Stimulated activated CD4-positive, alpha-beta T cell treated with anti-CD3 and anti-CD28 coated beads, Interleukin-2, amount 100 ng/mL, for 48 hours (primary cell): ENCODE measurements around the gene MON2.
A peak's percentile ranks its signal among the peaks of the same experiment; 100 is the strongest.
"Not testable (repeated sequence)": the region's sequence is repeated elsewhere in the genome, so short reads cannot be mapped to it uniquely, and the experiment has no call there.

Experiments
- DNase-seq, 2 donors: peaks; one replicate each; pipeline ENCODE4 v3.0.0-alpha.2; 2020

MON2 gene

DNA sequence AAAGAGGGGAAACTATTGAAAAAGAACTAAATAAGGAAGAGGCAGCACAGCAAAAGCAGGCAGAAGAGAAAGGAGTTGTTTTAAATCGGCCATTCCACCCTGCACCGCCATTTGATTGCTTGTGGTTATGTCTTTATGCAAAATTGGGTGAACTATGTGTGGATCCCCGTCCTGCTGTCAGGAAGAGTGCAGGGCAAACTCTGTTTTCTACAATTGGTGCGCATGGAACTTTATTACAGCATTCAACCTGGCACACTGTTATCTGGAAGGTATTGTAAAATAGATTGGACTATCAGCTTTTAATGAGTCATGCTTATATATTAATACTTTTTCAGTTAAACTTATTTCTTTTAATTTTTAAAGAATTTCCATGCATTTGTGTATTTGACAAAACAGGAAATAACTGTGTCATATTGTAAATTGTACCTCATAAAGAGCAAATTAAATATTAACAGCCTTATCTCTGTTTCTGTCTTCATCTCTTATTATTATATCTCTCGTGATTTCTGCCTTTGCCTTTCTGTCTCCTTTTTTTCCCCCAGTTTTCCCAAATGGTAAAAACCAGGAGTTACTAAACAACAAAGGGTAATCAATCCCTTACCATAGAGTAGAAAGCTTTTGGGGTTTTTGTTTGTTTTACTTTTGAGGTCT lies 86.4 kb downstream of the MON2 start:
- no peak for DNase-seq

DNA sequence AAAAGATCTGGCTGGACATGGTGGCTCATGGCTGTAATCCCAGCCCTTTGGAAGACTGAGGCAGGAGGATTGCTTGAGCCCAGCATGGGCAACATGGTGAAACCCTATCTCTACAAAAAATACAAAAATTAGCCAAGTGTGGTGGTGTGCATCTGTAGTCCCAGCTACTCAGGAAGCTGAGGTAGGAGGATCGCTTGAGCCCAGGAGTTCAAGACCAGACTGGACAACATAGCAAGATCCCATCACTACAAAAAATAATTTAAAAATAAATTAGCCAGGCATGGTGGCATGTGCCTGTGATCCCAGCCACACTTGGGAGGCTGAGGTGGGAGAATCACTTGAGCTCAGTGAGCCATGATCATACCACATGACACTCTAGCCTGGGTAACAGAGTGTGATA lies 92.7 kb downstream of the MON2 start:
- DNase-seq = not testable (repeated sequence)

DNA sequence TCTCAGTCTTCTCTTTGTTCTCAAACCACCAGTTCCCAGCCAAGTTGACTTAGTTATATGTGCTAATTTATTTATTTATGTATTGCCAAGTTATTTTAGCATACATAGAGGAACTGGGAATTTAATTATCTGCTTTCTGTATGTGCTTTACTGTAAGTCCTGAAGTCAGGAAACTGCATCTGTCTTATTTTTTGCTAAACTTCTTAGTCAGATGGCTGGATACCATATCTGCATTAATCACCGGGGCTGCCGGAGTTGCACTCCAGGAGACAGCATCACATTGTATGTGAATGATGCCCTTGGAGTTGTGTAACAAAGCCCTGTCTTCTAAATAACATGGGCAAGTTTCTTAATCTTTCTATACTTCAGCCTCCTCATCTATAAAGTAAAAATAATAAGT lies 96.2 kb downstream of the MON2 start:
- DNase-seq = no peak

DNA sequence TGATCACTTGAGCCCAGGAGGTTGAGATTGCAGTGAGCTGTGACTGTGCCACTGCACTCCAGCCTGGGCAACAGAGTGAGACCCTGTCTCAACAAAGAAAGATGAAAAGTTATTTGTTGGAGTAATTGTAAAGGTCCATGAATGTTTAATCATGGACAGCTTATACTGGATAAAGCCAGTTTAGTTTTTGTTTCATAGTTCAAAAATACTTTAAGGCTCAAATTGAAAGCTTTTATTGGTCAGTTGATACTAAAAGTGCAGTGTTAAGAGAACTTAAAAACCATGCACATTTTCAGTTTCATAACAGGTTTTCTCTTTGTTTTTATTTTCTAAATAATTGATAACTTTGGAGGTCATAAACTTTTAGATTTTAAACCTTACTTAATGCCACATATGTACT lies 108.4 kb downstream of the MON2 start:
- no peak for DNase-seq

DNA sequence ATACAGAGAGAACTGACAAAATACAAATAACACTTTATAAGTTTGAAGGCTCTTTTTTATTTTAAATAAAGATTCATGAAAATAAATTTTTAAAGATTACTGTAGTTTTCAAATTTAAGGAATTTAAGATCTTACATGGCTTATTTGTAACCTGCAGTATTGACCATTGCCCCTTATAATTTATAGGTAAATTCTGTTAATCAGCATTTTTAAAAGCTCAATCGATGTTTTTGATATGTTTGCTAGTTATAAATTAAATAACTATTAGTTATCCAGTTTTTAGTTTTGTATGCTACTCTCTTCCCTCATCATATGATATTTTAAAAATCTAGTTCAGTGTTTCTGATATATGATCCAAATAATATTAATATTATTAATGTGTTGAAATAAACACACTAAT lies 109.9 kb downstream of the MON2 start:
- no peak for DNase-seq

DNA sequence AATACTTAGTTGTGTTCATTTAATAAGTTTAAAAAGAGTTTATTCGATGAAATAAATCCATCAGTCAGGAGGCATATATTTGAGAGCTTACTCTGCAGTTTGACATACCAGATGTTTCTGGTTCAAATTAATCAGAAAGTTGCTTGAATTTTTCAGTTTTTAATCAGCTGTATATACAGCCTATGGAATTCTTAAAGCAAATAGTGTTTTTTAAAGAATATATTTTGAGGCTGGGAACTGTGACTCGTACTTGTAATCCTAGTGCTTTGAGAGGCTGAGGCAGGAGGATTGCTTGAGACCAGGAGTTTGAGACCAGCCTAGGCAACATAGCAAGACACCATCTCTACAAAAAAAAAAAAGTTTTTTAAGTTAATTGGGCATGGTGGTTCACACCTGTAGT lies 112.1 kb downstream of the MON2 start:
- no peak for DNase-seq

DNA sequence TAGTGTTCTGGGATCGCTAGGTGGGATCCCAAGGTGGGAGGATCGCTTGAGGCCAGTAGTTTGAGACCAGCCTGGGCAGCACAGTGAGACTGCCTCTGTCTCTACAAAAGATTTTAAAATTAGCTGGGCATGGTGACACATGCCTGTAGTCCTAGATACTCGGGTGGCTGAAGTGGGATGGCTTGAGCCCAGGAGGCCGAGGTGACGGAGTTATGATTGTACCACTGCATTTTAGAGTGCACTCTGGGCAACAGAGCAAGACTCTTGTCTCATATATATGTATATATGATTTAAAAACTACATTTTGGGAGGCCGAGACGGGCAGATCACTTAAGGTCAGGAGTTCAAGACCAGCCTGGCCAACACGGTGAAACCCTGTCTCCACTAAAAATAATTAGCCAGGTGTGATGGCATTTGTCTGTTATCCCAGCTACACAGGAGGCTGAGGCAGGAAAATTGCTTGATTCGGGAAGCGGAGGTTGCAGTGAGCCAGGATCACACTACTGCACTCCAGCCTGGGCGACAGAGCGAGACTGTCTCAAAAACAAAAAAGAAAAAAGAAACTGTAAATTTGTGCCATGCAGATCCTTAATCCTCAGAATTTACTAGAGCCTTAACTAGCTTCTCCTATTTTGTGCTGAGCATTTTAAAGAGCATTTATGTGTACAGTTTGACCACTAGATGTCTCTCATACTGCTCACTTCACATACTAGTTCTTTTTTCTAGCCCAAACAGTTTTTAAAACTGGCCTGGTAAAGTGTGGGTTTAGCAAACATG lies 114.8 kb downstream of the MON2 start:
- DNase-seq = no peak

DNA sequence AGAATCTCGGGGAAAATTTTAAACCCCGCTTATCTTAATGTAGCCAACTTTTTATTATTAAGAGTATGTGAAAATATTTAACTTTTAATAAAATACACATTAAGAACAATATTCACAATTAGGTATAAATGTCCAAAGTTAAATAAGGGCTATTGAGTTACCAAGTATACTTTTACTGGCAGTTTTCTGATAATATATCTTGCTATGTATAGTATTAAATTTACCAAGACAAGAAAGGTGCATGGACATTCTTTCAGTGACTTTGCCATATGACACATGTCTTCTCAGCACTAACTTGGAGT lies 115.4 kb downstream of the MON2 start:
- DNase-seq = no peak

DNA sequence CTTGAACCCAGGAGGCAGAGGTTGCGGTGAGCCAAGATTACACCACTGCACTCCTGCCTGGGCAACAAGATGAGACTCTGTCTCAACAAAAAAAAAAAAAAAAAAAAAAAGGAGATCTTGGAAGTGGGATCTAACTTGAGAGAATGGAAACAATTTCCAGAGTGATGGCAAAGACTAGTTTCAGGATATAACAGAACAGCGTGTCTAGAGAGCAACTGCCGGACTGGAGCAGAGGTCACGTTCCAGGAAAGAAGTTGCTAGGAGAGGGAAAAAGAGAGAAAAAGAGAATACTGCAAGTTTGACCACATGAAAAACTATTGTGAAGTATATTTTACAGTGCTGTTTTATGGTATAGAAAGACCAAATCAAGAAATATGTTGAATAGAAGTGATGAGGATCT lies 118.0 kb downstream of the MON2 start:
- no peak for DNase-seq

DNA sequence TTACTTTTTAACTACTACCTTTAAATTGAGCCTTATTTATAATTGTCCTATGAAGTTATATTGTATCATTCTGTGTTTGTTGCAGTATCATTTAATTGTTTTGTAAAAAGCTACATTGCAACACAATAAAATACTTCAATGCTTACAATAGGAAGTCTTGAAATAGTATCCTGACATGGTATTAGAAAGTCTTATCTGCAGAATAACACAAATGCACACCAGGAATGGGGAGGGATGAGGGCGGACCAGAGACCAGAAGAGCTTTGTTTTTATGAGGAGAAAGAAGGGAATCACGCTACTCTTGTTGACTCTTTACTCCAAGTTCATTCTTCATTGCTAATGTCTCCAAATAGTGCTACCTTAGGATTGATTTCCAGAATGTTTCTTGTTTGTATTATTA lies 120.2 kb downstream of the MON2 start:
- DNase-seq = no peak

DNA sequence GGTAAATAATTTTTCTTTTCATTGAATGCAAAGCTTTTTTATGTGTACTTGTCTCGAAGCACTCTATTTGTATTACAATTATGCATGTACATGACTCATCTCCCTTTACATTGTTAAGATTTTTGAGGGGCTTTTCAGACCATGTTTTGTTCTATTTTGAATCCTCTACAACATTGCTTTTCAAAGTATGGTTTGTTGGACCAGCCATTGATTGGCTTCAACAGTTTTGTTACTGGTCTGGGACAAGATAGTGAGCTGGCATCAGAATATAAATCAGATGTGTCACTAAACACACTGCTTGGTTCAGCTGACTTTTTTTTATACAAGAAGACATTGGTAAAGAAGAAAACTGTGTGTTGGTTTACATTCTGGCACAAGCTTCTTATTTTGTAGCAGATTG lies 122.3 kb downstream of the MON2 start:
- DNase-seq = no peak

DNA sequence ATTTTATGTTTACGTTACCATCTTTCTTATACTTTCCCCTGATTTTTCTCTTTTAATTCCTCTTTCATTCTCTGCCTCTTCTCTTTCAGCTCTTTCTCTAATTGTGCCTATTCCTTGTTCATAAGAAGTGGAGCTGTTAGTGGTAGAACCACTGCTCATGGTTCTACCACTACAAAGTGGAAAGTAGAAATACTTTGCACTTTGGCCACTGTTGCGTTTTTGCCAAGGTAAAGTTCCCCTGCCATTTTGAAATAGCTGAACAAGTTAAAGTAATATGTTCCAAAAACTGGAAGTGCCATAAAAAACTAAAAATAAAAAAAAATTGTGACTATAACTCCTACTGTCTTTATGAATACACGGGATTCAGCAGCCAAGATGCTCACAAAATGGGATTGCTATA lies 130.6 kb downstream of the MON2 start:
- no peak for DNase-seq

DNA sequence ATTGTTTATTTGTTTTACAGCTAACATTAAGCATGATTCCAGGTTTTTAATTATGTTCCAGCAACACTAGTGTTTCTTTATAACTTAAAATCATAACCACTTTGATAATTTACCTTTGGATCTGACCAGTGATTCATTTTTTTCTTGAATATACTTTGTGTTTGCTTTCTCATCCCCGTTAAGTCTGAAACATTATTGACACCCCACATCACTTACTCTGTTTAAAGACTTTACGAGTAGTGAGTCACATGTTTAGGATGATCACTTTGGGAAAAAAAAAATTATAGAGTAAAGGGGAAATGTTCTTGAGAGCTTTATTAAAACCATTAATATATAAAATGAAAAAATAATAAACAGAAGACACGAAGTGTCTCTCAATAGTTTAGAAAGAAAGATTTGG lies 132.2 kb downstream of the MON2 start:
- DNase-seq = no peak

DNA sequence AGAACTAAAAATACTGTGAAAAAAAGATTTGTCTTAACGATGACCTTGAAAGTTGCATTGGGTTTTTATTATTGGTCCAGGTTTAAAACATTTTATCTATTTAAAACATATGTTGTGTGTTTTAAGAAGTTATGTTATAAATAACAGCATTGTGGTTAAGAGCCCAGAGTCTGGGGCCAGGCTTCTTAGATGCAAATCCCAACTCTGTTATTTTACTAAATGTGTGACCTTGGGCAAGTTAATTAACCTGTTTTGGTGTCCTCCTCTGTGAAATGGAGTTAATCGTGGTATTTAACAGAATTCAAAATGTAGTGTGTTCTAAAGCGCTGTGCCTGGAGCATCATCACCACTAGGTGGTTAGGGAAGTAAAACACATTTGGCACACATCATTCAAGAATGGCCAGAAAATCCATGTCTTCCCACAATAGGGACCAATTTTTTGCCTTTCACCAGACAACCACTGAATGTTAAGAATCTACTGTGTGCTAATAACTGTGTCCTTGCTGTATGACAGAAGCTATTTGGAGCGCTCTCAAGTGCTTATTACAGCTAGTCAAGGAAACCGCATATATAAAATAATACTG lies 133.3 kb downstream of the MON2 start:
- no peak for DNase-seq

DNA sequence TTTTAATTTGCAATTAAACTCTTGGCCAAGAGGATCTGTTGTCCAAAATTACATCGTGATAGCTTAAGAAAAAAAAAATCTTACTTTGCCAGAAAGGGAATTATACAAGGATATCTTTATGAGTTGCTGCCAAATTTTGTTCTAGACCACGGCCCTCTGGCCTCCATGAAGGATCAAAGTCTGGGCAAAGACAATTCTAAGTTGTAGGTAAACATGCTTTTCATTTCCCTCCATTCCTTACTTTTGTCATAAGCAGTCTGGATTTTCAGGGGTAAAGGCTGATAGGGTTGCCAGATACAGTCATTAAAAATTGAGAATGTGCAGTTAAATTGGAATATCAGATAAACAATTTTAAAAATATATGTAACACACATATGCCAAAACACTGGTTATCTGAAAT lies 135.1 kb downstream of the MON2 start:
- no peak for DNase-seq

DNA sequence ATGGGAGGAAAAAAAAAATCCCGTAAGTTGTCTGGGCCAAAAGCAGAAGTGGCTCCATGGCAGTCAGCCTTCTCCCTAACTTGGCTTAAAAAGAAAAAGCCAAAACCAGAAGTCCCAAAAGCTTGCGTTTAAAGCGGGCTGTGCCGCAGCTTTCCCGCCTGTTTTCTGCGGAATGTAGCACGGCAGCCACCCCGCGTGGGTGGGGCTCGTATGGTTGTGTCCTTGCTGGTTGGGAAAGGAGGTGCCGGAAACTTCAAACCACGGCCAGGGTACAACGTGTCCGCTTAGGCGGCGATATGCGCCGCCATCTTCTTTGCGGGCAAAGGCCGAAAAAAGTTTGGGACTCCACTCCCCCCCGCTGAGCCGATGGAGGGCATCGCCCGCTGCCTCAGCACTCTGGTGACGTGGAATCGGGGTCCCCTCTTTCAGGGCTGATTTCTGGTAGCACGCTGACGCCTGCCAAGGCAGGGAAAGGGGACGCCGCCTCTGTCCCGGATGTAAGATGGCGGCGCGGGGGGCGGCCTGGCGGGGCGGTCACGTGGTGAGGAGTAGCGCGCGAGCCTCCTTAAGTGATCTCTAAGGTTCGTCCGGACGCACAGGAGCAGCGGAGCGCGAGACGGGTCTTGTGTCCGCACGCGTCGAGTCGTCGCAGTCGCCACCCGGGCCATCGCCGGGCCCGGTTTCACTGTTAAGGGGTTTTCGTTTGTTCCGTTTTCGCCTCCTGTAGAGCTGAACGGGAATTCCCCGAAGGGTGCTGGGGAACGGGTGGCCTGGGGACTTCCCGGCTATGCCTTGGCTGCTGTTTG lies 135.8 kb downstream of the MON2 start:
- peak; percentile 79 to 80 for DNase-seq

DNA sequence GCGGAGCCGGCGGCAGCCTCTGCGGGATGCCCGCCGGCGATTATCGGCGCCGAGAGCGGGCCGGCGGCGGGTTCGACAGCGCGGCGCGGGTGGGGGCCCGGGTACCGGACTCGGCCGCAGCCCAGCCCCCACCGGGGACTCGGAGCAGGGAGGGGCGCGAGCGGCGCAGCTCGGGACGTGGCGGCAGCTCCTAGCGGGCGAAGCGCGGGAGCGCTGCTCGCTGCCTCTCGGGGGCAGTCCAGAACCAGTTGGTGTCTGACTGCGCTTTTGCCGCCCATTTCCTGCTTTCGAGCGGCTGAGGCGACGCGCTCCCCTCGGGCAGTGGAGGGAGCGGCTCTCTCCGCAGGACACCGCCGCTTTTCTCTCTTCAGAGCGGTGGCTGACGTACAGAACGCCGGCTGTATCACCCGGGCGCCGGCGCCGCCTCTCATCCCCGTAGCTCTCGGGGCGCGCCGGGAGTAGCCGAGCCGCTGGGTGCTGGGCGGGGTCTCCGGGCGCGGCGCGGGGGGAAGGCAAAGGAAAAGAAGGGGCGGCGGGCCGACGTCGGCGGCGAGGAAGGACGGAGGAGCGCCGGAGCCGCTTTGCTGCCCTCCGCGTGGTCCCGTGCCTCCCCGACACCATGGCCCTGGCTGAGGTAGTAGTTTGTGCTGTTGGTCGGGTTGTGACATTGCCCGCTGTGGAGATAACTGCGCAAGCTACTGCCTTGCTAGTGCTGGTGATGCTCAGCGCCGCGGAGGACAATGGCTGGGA lies 136.6 kb downstream of the MON2 start:
- peak; percentile 60 to 67 for DNase-seq

DNA sequence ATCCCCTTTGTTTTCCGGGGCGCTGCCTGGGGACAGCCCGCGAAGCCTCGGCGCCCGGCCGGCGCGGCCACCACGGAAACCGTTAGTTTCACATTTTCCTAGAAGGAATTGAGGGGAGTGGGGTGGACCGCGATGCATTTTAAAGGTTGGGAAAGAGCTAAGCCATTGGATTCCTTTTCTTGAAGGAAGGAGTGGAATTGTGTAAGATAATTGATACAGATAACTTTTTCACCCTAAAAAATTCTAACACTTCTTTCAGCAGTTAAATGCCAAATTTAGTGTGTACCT lies 137.1 kb downstream of the MON2 start:
- DNase-seq = no peak

DNA sequence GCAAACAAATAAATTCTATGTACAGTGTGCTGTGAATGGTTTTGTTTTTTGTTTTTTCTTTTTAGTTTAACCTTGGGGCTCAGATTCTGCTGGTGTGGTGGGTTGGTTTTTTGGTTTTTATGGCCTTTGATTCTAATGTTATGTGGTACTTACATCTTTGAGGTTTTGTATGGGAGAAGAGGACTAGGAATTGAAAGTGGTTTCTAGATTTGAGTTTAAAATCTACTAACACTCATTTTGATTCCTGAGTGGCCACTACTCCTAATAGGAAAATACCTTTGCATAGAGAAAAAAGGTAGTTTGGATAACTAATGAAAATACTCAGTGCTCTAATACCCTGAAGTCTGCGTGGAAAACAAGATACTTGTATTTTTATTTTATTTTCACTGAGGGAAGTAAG lies 137.7 kb downstream of the MON2 start:
- no peak for DNase-seq

DNA sequence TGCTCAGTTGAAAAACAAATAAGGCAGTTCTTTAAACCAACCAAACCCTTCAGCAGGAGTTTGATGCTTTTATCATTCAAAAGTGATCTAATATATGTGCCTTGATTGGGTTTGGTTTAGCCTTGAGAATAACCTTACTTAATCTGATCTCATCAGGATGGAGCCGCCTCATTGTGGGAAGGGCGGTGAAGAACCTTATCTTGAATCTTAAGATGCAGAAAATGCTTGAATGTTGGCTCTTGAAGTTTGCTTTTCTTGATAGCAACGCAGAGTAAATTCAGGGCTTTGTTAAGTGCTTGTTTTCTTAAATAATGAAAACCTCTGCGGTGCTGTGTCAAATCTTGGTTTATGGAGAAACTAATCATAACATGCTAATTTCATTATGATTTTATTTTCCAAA lies 138.2 kb downstream of the MON2 start:
- DNase-seq = no peak

DNA sequence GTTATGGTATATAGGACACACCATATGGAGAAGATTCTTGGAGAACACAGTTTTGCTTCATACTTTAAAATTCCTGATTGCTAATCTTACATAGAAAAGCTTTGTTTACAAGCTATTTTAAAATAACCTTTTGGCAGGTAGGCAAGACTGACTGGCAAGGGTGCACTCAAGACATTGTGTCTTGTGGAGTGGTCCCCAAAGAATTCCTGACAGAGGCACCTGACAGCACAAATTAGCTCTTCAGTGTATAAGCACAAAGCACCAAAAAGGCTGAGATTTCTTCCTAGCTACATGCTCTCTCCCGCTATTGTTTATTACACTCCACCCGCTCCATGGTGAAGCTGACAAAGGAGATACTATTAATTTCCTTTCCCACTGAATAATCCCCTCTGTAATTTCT lies 139.4 kb downstream of the MON2 start:
- no peak for DNase-seq

DNA sequence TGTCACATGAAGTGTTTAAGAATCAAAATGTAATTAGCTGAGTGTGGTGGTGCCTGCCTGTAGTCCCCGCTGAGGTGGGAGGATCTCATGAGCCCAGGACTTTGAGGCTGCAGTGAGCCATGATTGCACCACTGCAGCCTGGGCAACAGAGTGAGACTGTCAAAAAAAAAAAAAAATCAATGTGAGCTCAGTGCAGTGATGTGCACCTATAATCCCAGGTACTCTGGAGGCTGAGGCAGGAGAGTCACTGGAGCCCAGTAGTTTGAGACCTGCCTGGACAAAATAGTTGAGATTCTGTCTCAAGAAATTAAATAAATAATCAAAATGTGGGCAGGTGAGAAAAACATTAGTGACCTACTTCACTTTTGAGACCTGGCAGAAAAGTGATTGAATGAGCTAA lies 140.0 kb downstream of the MON2 start:
- no peak for DNase-seq

DNA sequence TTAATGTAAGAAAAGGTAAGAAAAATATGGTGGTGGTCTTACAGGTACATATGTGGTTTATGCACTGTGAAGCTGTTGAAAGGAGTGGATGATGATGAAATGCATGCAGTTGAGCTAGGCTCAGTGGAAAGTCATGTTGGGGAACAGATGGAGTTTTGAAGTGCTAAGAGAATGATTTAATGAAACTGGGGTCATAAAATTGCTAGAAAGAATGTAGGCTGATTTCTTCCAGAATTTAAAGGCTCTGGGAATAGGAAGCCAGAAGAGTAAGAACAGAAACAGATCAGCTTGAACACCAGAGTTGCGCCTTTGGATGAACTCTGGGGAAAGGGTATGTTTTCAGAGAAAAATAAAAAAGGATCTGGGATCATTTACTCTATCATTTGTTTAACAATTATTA lies 146.5 kb downstream of the MON2 start:
- no peak for DNase-seq
